ENCODE data around the gene GPR146.

- TF ChIP-seq POLR2AphosphoS5 (IDR thresholded peaks at IDR 0.05) (no peak), CTCF (IDR thresholded peaks at IDR 0.05) (no peak)
Measured at GRCh38 chr7:1078985-1079384, 34.6 kb downstream of the GPR146 start.

Measured in esophagus muscularis mucosa (tissue), 3 donors.